AG04449 (cell line): Measurements from ENCODE around the gene KLHL18.
"Not testable (repeated sequence)": the region's sequence is repeated elsewhere in the genome, so short reads cannot be mapped to it uniquely, and the experiment has no call there.

ENCODE experiments used
- CTCF ChIA-PET: fragments of 350-600 bp; formaldehyde crosslinking; extraction: SDS; loops from one replicate; lab custom pipeline; 2021; ENCODE audit warnings: antibody characterized with exemption; lab: Yijun Ruan, JAX
- POLR2A ChIA-PET: fragments of 400-600, 350-600 bp; formaldehyde crosslinking; extraction: SDS; loops from one replicate; lab custom pipeline; 2020; ENCODE audit warnings: antibody characterized with exemption, inconsistent platforms; lab: Yijun Ruan, JAX
- DNase-seq: peaks from one replicate; pipeline ENCODE4 v3.0.0-alpha.2; 2010; ENCODE audit warnings: low read depth, low spot score
- H3K4me3 ChIP-seq: 2 replicates; pipeline ENCODE4 v1.5.1; 2011; ENCODE audit warnings: low read depth, mild to moderate bottlenecking, control low read depth, low read length
- TF ChIP-seq, protein P1 (sequence below): IDR thresholded peaks from one replicate; pipeline ENCODE4 v1.5.1; 2011; ENCODE audit warnings: mild to moderate bottlenecking, moderate library complexity, low read length, control low read depth, inconsistent platforms; ENCODE audit not compliant: insufficient read depth; ENCODE audit errors: missing control alignments

KLHL18 gene

DNA sequence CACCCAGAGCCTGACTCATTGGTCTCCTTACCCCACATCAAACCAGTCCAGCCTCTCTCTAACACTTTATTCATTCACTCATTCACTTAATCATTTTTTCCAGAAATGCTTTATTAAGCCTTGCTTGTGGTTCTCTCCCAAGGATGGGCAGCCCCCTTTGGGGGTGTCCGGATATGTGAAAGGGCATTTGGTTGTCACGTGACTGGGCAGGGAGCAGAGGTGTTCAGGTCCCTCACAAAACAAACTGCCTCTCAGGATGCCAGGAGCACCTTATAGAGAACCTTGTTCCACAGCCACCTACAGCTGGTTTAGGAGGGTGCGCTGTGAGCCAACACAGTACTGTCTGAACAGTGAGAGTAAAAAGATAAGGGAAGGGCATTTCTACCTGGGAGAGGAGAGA lies 72.3 kb downstream of the KLHL18 start:
- no peak for DNase-seq
- TF ChIP-seq, protein P1, sequence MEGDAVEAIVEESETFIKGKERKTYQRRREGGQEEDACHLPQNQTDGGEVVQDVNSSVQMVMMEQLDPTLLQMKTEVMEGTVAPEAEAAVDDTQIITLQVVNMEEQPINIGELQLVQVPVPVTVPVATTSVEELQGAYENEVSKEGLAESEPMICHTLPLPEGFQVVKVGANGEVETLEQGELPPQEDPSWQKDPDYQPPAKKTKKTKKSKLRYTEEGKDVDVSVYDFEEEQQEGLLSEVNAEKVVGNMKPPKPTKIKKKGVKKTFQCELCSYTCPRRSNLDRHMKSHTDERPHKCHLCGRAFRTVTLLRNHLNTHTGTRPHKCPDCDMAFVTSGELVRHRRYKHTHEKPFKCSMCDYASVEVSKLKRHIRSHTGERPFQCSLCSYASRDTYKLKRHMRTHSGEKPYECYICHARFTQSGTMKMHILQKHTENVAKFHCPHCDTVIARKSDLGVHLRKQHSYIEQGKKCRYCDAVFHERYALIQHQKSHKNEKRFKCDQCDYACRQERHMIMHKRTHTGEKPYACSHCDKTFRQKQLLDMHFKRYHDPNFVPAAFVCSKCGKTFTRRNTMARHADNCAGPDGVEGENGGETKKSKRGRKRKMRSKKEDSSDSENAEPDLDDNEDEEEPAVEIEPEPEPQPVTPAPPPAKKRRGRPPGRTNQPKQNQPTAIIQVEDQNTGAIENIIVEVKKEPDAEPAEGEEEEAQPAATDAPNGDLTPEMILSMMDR, result no peak
- CTCF ChIA-PET, result interaction anchor here (0.6 kb wide), 1 partner anchor 507 kb away, joined by 3 read pairs; no protein-coding TSS in a partner anchor
- no peak overlapping the region for H3K4me3 ChIP-seq
- POLR2A ChIA-PET, result no interaction called here

DNA sequence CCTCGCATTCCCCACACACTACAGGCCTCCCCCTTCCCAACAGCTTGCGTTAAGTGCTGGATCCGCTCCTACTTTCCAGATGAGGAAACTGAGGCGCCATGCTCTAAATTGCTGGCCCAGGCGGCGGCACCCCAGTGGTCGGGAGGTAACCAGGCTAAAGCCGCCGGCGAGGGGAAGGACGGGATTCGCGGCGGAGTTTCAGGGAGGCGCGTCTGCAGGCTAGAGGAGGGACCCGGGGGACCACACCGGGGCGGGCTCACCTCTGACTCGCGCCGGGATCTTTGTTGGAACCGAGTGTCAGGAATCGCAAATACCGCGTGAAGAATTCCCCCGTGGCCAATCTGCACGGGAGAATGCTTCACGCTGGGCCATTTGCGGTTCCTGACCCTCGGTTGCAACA lies 73.5 kb downstream of the KLHL18 start:
- CTCF ChIA-PET, result no interaction called here
- POLR2A ChIA-PET, result no interaction called here
- TF ChIP-seq, protein P1, result no peak
- H3K4me3 ChIP-seq, result no peak overlapping the region
- no peak for DNase-seq

GRCh38 chr3:47359323-47359722 lies 76.6 kb downstream of the KLHL18 start:
- H3K4me3 ChIP-seq, result no peak overlapping the region
- ChIA-PET POLR2A (interaction anchor here (0.7 kb wide), 1 partner anchor 15 kb away, joined by 3 read pairs; no protein-coding TSS in a partner anchor), CTCF (interaction anchor here (0.8 to 2.2 kb wide), 3 partner anchors 11 to 656 kb away, joined by 3 to 7 read pairs (median 3); no protein-coding TSS in a partner anchor)
- TF ChIP-seq, protein P1, result no peak
- no peak for DNase-seq

- DNase-seq, result not testable (repeated sequence)
These were observed 77.4 kb downstream of the KLHL18 start for GRCh38 chr3:47360110-47360517.

DNA sequence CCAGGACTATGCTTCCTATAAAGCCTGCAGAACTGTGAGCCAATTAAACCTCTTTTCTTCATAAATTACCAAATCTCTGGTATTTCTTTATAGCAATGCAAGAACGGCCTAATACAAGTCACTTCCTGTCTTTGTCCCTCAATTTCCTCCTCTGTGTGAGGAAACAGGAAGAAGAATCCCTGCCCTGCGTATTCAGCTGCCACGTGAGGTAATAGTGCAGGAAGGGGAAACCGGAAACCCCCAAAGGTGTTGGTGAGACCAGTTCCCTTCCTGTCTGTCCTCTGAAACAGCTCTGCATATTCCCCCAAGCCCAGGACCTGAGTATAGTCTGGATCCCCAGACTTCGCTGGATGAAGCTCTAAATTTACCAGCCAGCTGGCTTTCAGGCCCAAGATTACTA lies 80.0 kb downstream of the KLHL18 start:
- TF ChIP-seq, protein P1, result no peak
- ChIA-PET CTCF (interaction anchor here (1.0 to 1.2 kb wide), 4 partner anchors 8 to 11 kb away, joined by 3 read pairs; no protein-coding TSS in a partner anchor), POLR2A (no interaction called here)
- H3K4me3 ChIP-seq, result no peak overlapping the region
- no peak for DNase-seq

More at GRCh38 chr3:47360110-47360517, 77.4 kb downstream of the KLHL18 start:
- CTCF ChIA-PET, POLR2A ChIA-PET, H3K4me3 ChIP-seq: not testable (repeated sequence)

- TF ChIP-seq, protein P1, result no peak
- DNase-seq, result peak; percentile 60
- ChIA-PET POLR2A (no interaction called here), CTCF (no interaction called here)
- H3K4me3 ChIP-seq, result no peak overlapping the region
These were observed 82.7 kb downstream of the KLHL18 start for GRCh38 chr3:47365213-47366153.
